Activated naive CD4-positive, alpha-beta T cell treated with anti-CD3 and anti-CD28 coated beads, Interleukin-2, amount 50 U/mL, for 16 hours (primary cell): ENCODE data around the gene KMT2E.
"Not testable (repeated sequence)": the region's sequence is repeated elsewhere in the genome, so short reads cannot be mapped to it uniquely, and the experiment has no call there.

Experiments
- DNase-seq: peaks from one replicate; pipeline ENCODE4 v3.0.0-alpha.2; 2020

Gene KMT2E

GRCh38 chr7:105028941-105029340 is 14.9 kb downstream of the KMT2E start:
- DNase-seq, result not testable (repeated sequence)

GRCh38 chr7:105030447-105030846 is 16.4 kb downstream of the KMT2E start:
- DNase-seq, result no peak

DNA sequence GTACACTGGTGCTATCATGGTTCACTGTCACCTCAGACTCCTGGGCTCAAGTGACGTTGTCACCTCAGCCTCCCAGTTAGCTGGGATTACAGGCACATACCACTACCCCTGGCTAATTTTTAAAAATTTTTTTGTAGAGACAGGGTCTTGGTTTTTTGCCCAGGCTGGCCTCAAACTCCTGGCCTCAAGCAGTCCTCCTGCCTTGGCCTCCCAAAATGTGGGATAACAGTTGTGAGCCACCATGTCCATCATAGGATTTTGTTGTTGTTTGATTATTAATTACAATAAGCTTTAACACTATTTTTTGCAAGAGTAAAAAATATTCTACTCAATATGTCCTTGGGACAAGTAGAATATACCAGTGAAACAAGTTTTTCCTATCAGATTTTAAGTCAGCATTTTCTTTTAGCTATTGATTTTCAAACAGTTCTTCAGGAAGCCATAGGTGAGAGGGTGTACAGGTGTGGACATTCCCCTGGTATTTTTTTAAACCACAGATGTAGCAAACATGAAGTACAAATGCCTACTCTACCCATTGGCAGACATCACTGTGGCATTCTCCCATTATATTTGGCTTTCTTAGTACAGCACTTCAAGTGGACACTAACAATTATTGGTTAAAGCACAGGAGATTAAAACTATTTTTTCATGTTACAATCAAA is 18.7 kb downstream of the KMT2E start:
- DNase-seq, result no peak

DNA sequence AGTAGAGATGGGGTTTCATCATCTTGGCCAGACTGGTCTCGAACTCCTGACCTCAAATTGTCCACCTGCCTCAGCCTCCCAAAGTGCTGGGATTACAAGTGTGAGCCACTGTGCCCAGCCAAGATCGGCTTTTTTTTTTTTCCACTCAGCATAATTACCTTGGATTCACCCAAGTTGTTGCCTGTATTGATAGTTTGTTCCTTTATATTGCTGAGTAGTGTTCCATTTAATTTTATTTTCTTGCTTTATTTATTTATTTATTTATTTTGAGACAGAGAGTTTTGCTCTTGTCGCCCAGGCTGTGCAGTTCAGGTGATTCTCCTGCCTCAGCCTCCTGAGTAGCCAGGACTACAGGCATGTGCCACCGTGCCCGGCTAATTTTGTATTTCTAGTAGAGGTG is 21.3 kb downstream of the KMT2E start:
- no peak for DNase-seq

- no peak for DNase-seq
These were observed 22.5 kb downstream of the KMT2E start for GRCh38 chr7:105036217-105037168.

- no peak for DNase-seq
These were observed 23.3 kb downstream of the KMT2E start for GRCh38 chr7:105037319-105037718.

GRCh38 chr7:105044449-105045070 is 30.6 kb downstream of the KMT2E start:
- DNase-seq, result no peak

- DNase-seq, result no peak
These were observed 32.4 kb downstream of the KMT2E start for GRCh38 chr7:105046414-105046813.

DNA sequence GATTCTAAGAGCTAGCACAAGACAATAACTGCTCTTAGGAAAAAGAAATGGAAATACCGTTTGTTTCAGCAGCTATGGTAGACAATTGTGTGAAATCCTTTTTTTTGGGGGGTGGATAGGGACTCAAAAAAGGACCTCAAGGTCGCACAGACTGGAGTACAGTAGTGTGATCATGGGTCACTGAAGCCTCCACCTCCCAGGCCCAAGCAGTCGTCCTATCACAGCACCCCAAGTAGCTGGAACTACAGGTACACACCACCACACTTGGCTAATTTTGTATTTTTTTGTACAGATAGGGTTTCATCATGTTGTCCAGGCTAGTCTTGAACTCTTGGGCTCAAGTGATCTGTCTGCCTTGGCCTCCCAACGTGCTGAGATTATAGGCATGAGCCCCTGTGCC is 33.9 kb downstream of the KMT2E start:
- DNase-seq, result no peak

GRCh38 chr7:105050493-105050892 is 36.5 kb downstream of the KMT2E start:
- no peak for DNase-seq

- not testable (repeated sequence) for DNase-seq
These were observed 36.9 kb downstream of the KMT2E start for GRCh38 chr7:105050899-105051298.

DNA sequence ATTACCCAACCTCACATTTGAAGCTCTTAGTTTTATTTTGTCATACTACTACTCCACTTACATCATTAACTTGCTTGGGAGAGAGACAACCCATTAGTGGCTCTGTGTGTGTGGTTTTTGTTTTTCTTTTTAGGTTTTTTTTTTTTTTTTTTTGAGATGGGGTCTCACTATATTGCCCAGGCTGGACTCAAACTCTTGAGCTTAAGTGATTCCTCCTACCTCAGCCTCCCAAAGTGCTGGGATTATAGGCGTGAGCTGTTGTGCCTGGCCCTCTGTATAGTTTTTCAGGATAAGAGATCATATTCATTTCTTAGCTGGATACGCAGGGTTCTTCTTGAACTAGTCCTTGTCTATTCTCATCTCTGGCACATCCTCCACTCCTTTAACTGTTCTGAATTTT is 41.1 kb downstream of the KMT2E start:
- no peak for DNase-seq

GRCh38 chr7:105055621-105056020 is 41.6 kb downstream of the KMT2E start:
- DNase-seq, result no peak

GRCh38 chr7:105057472-105057871 is 43.5 kb downstream of the KMT2E start:
- DNase-seq, result no peak

GRCh38 chr7:105060437-105060836 is 46.4 kb downstream of the KMT2E start:
- no peak for DNase-seq

GRCh38 chr7:105060923-105061322 is 46.9 kb downstream of the KMT2E start:
- DNase-seq, result no peak

DNA sequence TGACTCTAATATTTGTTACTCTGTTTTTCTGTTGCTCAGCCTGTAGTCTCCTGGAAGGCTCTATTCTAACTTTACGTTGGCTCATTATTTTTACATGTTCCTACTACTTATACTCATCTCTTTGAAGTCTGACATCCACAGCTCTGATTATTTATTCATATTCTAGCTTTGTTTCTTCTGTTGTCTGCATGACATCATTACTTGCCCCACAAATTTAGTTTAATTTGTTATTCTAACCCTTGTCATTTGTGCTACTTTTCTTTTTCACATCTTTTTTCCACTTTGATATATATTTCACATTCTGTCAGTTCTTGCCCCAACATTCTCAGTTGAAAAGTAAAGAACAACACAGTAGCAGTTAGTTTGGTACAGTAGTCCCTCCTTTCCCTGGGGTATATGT is 51.1 kb downstream of the KMT2E start:
- no peak for DNase-seq

DNA sequence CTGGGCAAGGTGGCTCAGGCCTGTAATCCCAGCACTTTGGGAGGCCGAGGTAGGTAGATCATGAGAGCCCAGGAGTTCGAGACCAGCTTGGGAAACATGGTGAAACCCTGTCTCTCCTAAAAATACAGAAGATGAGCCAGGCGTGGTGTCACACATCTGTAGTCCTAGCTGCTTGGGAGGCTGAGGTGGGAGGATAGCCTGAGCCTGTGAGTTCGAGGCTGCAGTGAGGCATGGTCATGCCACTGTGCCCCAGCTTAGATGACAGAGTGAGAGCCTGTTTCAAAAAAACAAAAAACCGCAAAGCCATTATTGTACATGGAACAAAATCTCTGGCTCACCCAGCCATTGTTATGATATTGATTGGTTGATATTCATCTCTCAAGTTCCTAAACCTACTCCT is 53.7 kb downstream of the KMT2E start:
- DNase-seq, result no peak

GRCh38 chr7:105068886-105069285 is 54.9 kb downstream of the KMT2E start:
- no peak for DNase-seq

GRCh38 chr7:105073143-105073542 is 59.1 kb downstream of the KMT2E start:
- DNase-seq, result no peak

GRCh38 chr7:105079348-105079747 is 65.3 kb downstream of the KMT2E start:
- DNase-seq, result no peak

DNA sequence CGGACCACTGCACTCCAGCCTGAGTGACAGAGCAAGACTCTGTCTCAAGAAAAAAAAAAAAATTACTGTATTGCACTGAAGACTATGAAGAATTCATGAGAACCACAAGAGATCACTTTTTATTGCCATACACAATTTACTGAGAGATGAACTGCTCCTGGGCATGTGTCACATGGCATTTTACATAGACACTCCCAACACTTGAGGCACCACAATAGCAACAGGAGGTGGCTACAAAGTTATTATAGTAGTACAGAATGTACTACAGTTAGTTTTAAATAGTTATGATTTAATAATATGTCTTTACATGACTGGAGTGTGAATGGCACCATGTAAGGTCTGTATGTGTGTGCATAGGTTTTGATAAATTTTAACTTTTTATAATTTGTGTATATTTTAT is 70.6 kb downstream of the KMT2E start:
- no peak for DNase-seq

GRCh38 chr7:105086850-105087249 is 72.8 kb downstream of the KMT2E start:
- no peak for DNase-seq

DNA sequence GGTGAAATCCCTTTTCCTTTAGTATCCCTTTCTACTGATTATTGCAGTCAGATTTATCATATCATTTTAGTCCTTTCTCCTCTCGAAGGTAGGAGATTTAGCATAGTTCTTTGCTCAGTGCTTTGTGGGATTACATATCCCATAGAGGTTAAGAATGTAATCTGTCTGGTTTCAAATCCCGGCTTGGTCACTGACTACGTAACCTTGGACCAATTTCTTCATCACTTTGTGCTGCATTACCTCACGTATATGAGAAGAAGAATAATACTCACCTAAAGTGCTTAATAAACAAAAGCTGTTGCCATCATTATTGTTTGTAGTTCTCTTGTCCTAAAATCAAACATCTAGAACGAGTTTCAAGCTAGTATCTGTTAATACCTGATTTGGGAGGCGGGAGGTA is 74.0 kb downstream of the KMT2E start:
- no peak for DNase-seq
